Stimulated activated CD8-positive, alpha-beta memory T cell treated with anti-CD3 and anti-CD28 coated beads, Interleukin-4, amount 100 ng/mL, for 1 hour (primary cell): ENCODE measurements around the gene TIMP1.

Experiments
- DNase-seq, 2 donors: peaks; one replicate each; pipeline ENCODE4 v3.0.0-alpha.2; 2020; ENCODE audit warnings: low read depth in 2 of 2, low spot score in 1 of 2

Gene TIMP1

GRCh38 chrX:47581731-47582647, at the start of gene TIMP1:
Gene TIMP1, plus strand, starts transcription at chrX:47582436. Its CDS starts 980 bp downstream, at chrX:47583416.
- DNase-seq, result peak; percentile 35 to 62

- DNase-seq, result no peak
These were observed 42.4 kb upstream of the TIMP1 start for GRCh38 chrX:47539860-47540259.

- no peak for DNase-seq
These were observed 41.3 kb upstream of the TIMP1 start for GRCh38 chrX:47540754-47541538.

GRCh38 chrX:47543496-47543895, 38.7 kb upstream of the TIMP1 start:
- no peak for DNase-seq

GRCh38 chrX:47556045-47556623, 26.1 kb upstream of the TIMP1 start:
- peak; percentile 49 to 65 for DNase-seq

GRCh38 chrX:47558436-47558835, 23.8 kb upstream of the TIMP1 start:
- DNase-seq, result no peak

- no peak for DNase-seq
These were observed 21.9 kb upstream of the TIMP1 start for GRCh38 chrX:47560179-47560933.

GRCh38 chrX:47560934-47561658, 21.1 kb upstream of the TIMP1 start, which contains the start of gene ARAF:
Gene ARAF, plus strand, starts transcription at chrX:47561205. Its CDS starts 1,763 bp downstream, at chrX:47562968.
- DNase-seq, result peak; percentile 75 to 87

GRCh38 chrX:47561659-47562151, 20.5 kb upstream of the TIMP1 start:
- DNase-seq, result no peak

- DNase-seq, result no peak
These were observed 19.5 kb upstream of the TIMP1 start for GRCh38 chrX:47562615-47563243.

- no peak for DNase-seq
These were observed 18.4 kb upstream of the TIMP1 start for GRCh38 chrX:47563801-47564315.

- DNase-seq, result no peak
These were observed 17.7 kb upstream of the TIMP1 start for GRCh38 chrX:47564438-47565085.

GRCh38 chrX:47566841-47567240, 15.4 kb upstream of the TIMP1 start:
- no peak for DNase-seq

- no peak for DNase-seq
These were observed 13.5 kb upstream of the TIMP1 start for GRCh38 chrX:47568656-47569295.

GRCh38 chrX:47570794-47571193, 11.4 kb upstream of the TIMP1 start:
- DNase-seq, result no peak

GRCh38 chrX:47571215-47571614, 11.0 kb upstream of the TIMP1 start:
- DNase-seq, result no peak

- DNase-seq, result no peak
These were observed 10.3 kb upstream of the TIMP1 start for GRCh38 chrX:47571896-47572295.

- no peak for DNase-seq
These were observed 9.4 kb upstream of the TIMP1 start for GRCh38 chrX:47572773-47573340.
